Occipital lobe (tissue), 2 donors: ENCODE data around the gene ASAP2. TPM values are rescaled to one million over a fixed set of nuclear protein-coding genes. Genes with fewer than 3 reads are reported as not detected.
A peak's percentile ranks its signal among the peaks of the same experiment; 100 is the strongest.

ENCODE experiments used
- DNase-seq: peaks from one replicate; lab custom pipeline; 2025; lab: John Stamatoyannopoulos, UW
- total RNA-seq: library from RNA; depleted of rRNA; stranded (reverse); fragments of >200 nt; gene quantifications from one replicate; pipeline ENCODE4 v1.2.3, GENCODE V29; 2014

Gene ASAP2
- total RNA-seq, 1 donor from 2014 or later, result 31.0 TPM

- DNase-seq, result no peak
These were observed 193.9 kb downstream of the ASAP2 start for GRCh38 chr2:9400268-9401058.

GRCh38 chr2:9401059-9401547 lies 194.5 kb downstream of the ASAP2 start:
- no peak for DNase-seq

- no peak for DNase-seq
These were observed 195.2 kb downstream of the ASAP2 start for GRCh38 chr2:9401646-9402371.

- DNase-seq, result no peak
These were observed 197.3 kb downstream of the ASAP2 start for GRCh38 chr2:9403924-9404323.

- DNase-seq, result no peak
These were observed 197.8 kb downstream of the ASAP2 start for GRCh38 chr2:9404451-9404850.

- DNase-seq, result no peak
These were observed 199.0 kb downstream of the ASAP2 start for GRCh38 chr2:9405636-9406035.

GRCh38 chr2:9406529-9407362 lies 200.1 kb downstream of the ASAP2 start:
- DNase-seq, result no peak

GRCh38 chr2:9407363-9407811 lies 200.8 kb downstream of the ASAP2 start:
- no peak for DNase-seq

- peak; percentile 56 for DNase-seq
These were observed 202.1 kb downstream of the ASAP2 start for GRCh38 chr2:9408641-9409151.

- no peak for DNase-seq
These were observed 203.5 kb downstream of the ASAP2 start for GRCh38 chr2:9410108-9410507.

- no peak for DNase-seq
These were observed 206.2 kb downstream of the ASAP2 start for GRCh38 chr2:9412781-9413180.

GRCh38 chr2:9415516-9416169 lies 209.0 kb downstream of the ASAP2 start:
- DNase-seq, result no peak

GRCh38 chr2:9416267-9416961 lies 209.8 kb downstream of the ASAP2 start:
- DNase-seq, result no peak

GRCh38 chr2:9416962-9417316 lies 210.3 kb downstream of the ASAP2 start:
- DNase-seq, result no peak

- DNase-seq, result no peak
These were observed 211.1 kb downstream of the ASAP2 start for GRCh38 chr2:9417725-9418124.

GRCh38 chr2:9418746-9419145 lies 212.1 kb downstream of the ASAP2 start:
- no peak for DNase-seq

- DNase-seq, result no peak
These were observed 212.9 kb downstream of the ASAP2 start for GRCh38 chr2:9419541-9419940.

- no peak for DNase-seq
These were observed 213.9 kb downstream of the ASAP2 start for GRCh38 chr2:9420495-9420894.

GRCh38 chr2:9422321-9423099 lies 215.9 kb downstream of the ASAP2 start:
- peak; percentile 56 for DNase-seq
